ENCODE data around the gene SLC2A11.
A peak's percentile ranks its signal among the peaks of the same experiment; 100 is the strongest.
"Not testable (repeated sequence)": the region's sequence is repeated elsewhere in the genome, so short reads cannot be mapped to it uniquely, and the experiment has no call there.

The SLC2A11 gene

DNA sequence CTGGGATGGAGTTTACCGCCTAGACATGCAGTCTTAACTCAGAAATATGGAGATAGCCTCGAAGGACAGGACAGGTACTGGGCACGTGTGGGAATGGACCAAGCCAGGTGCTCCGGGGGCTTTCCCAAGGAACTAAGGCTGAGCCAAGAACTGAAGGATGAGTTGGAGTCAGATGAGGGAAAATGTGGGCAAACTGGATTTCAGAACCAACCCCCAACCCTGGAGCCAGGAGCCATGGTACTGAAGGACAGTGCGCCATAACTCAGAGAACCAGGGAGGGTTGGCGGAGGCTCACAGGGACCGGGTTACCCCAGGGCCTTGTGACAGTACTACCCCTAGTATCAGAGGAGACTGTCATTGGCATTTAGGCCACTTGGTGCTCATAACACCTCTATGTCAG, 34.1 kb downstream of the SLC2A11 start:
- no peak for DNase-seq (ENCODE audit: low read depth in 2 of 2)

DNA sequence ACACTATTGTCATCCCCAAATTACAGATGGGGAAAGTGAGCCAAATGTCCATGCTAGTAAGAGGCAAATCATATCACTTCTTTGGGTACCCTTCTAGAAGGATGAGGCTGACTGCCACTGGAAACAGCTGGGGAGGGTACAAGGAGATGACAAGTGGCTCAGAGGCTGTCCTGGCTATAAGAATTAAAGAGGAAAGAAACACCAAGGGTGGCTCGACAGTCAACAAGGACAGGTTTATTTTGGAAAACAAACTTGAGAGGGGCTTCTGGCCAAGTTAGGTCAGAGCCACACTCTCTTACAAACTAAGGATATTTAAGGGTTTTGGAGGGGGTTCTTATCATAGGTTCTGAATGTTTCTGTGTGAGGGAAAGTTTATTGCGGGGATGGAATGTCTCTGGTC, 34.5 kb downstream of the SLC2A11 start:
- no peak for DNase-seq (ENCODE audit: low read depth in 2 of 2)

DNA sequence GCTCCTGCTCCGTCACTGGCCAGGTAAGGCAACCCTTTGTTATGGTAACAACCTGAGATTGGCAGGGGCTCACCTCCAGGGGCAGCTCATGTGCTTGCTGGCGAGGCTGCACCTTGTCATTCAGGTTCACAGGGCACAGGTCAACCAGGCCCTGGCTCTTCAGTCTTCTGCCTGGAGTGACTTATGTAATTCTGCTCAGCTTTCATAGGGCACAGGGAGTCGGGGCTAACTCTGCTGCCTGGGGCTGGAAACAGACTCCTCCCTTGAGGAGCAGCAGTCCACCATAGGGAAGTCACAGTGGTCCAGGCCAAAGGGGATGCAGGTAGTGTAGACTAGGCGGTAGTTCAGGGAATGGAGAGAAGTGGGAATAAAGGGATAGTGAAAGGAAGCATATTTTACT, 35.0 kb downstream of the SLC2A11 start:
- DNase-seq (ENCODE audit: low read depth in 2 of 2): no peak

DNA sequence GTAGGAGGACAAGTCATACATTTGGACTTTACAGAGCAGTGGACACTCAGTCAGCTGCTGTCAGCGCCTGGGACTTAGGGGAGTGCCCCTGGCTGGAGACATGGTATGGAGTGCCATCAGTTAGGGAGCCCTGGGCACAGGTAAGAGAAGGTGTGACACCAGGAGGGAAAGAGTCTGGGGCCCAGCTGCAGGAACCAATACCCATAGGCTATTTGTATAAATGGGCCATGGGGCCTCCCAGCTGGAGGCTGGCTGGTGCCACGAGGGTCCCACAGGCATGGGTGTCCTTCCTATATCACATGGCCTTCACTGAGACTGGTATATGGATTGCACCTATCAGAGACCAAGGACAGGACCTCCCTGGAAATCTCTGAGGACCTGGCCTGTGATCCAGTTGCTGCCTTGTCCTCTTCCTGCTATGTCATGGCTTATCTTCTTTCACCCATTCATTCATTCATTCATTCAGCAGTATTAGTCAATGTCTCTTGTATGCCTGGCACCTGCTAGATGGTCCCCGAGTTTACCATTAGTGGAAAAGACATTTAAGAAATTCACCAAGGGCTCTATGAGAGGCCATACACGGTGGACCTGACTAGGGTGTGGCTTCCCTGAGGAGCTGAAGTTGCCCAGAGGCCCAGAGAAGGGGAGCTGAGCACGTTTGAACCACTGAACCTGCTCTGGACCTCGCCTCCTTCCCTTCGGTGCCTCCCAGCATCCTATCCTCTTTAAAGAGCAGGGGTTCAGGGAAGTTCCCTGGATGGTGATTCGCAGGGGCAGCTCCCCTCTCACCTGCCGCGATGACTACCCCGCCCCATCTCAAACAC, 35.7 kb downstream of the SLC2A11 start:
- no peak for DNase-seq (ENCODE audit: low read depth in 2 of 2)

DNA sequence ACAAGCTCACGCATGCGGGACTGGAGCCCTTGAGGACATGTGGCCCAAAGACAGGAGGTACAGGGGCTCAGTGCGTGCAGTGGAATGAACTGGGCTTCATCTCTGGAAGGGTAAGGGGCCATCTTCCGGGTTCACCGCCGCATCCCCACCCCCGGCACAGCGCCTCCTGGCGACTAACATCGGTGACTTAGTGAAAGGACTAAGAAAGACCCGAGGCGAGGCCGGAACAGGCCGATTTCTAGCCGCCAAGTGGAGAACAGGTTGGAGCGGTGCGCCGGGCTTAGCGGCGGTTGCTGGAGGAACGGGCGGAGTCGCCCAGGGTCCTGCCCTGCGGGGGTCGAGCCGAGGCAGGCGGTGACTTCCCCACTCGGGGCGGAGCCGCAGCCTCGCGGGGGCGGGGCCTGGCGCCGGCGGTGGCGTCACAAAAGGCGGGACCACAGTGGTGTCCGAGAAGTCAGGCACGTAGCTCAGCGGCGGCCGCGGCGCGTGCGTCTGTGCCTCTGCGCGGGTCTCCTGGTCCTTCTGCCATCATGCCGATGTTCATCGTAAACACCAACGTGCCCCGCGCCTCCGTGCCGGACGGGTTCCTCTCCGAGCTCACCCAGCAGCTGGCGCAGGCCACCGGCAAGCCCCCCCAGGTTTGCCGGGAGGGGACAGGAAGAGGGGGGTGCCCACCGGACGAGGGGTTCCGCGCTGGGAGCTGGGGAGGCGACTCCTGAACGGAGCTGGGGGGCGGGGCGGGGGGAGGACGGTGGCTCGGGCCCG, 36.5 kb downstream of the SLC2A11 start, which contains the start of gene MIF:
Gene MIF (plus strand): TSS at position 439 of the 765 bp plus-strand sequence. CDS start 92 bp downstream, at position 531.
- DNase-seq (ENCODE audit: low read depth in 2 of 2): peak; percentile 95 to 97

DNA sequence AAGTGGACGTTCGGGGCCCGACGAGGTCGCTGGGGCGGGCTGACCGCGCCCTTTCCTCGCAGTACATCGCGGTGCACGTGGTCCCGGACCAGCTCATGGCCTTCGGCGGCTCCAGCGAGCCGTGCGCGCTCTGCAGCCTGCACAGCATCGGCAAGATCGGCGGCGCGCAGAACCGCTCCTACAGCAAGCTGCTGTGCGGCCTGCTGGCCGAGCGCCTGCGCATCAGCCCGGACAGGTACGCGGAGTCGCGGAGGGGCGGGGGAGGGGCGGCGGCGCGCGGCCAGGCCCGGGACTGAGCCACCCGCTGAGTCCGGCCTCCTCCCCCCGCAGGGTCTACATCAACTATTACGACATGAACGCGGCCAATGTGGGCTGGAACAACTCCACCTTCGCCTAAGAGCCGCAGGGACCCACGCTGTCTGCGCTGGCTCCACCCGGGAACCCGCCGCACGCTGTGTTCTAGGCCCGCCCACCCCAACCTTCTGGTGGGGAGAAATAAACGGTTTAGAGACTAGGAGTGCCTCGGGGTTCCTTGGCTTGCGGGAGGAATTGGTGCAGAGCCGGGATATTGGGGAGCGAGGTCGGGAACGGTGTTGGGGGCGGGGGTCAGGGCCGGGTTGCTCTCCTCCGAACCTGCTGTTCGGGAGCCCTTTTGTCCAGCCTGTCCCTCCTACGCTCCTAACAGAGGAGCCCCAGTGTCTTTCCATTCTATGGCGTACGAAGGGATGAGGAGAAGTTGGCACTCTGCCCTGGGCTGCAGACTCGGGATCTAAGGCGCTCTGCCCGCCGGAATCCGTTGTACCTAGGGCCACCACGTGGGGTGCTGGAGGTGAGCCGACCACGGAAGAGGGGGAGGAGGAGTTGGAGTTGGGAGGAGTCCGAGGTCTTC, 37.3 kb downstream of the SLC2A11 start:
- peak; percentile 54 to 65 for DNase-seq (ENCODE audit: low read depth in 2 of 2)

DNA sequence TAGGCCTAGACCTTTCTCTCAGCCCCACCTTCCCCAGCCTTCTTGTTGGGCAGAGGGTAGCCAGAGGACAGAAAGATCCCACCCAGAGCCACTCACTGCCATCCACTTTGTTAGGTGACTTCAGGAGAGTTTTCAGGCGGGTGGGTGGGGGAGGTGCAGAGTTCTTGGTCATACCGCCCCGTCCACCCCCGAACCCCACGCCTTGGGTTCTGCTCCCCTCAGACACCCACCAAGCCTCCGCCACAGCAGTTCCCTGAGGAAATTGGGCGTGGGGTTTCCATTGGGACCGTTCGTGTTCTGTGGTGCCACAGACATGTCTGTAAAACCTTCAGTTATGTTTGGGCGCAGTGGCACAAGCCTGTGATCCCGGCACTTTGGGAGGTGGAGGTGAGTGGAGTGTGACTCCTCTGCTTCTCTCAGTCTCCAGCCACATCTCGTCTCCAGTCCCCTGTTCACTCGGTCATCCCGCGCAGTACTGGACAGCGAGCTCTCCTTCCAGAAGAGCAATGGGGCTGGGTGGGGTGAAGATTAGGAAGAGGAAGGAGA, 38.0 kb downstream of the SLC2A11 start:
- no peak for DNase-seq (ENCODE audit: low read depth in 2 of 2)

DNA sequence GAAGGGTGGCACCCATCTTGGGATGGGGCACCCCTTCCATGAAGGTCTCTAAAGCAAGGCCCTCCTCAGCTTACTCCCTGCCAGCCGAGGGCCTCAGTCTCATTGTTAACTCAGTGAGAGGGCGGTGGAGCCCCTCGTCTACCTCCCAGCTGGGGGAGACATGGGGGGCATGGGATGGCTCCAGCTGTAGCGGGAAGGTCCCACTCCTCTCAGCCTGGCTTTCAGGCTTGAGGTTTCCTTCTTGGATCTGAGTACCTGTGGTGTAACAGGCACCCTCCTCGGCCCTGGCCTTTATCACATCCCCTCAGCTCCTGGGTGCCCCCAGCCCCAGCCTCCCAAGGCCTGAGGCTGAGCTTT, 38.5 kb downstream of the SLC2A11 start:
- no peak for DNase-seq (ENCODE audit: low read depth in 2 of 2)

DNA sequence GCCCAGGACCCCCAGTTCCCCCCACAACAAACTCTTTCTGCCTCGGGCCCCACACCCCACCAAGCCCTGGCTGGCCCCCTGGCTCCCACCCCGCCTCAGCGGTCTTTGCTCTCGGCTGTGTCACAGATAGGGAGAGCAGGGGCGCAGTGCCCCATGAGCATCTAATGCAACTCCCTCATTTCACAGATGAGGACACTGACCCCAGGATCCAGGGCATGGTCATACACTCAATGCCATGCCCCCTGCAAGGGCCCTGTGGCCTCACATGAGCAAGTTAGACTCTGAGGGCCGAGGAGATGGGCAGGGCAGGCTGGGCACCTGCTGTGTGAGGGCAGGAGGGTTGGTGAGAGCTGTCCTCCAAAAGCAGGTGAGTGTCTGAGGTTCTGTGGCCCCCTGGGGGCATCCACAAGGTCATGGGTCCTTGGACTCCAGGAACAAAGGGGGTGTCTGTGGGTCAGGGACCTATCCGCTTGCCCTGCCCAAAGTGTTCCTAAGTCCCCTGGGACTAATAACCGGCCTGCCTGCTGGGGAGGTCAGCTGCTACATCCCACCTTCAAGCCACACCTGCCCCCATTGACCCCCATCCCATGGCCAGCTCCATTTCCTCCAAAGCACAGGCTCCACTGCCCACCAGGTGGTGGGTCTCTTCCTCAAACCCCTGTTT, 39.0 kb downstream of the SLC2A11 start:
- DNase-seq (ENCODE audit: low read depth in 2 of 2): no peak

DNA sequence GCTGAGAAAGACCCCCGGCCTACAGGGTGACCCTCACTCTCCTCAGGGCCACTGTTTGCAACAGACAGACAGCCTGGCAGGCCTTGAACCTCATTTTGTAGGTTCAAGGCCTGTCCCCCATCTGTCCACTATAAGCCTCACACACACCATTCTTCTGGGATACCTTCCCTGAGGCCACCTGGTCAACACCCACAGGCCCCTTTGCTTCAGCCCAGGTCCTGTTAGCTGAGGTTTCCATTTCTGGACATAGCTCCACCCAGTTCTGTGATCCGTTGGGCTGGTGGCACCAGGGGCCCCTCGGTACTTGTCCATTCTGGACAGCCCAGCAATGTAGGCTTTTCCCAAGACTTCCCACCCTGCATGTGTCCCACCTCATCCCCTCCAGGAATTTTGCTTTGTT, 39.6 kb downstream of the SLC2A11 start:
- no peak for DNase-seq (ENCODE audit: low read depth in 2 of 2)

DNA sequence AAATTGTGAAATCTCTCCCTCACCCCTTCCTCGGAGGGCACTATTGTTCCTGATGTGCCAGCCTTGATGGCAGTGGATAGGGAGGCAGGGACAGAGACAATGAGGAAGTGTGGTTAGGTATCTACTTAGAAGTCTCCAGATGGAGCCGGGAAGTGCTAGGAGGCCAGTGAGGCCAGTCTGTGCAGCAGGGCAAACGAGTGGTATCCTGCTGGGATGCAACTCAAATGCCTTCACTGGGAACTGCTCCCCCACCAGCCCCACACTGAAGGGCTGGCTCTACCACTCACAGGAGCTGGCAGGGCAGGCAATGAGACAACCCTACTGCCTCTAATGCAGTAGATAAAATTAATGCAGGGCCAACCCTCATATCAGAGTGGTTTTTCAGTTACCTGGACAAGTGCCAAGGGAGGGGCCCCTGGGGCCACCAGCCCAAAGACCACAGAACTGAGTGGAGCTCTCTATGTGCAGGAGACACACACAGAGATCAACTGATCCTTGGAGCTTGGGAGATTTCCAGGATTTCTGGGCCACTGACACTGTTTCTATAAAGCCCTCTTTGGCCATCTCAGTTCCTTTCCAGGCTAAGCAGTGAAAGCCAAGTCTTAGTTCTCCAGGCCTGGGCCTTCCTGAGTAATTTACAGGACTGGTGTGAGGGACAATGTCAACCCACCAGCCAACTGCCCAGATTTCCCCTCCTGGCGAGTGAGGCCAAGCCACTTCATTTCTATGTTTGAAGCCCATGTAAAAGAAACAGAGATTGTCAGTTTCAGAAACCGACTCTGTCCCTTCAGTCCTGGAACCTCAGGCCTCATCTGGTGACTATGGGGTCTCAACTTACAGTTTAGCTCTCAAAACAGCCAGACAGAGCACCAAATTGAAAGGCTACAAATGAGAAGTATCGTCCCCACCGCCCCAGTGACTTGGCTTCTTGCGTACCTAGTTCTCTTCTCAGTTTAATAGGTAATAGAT, 40.6 kb downstream of the SLC2A11 start:
- no peak for DNase-seq (ENCODE audit: low read depth in 2 of 2)

DNA sequence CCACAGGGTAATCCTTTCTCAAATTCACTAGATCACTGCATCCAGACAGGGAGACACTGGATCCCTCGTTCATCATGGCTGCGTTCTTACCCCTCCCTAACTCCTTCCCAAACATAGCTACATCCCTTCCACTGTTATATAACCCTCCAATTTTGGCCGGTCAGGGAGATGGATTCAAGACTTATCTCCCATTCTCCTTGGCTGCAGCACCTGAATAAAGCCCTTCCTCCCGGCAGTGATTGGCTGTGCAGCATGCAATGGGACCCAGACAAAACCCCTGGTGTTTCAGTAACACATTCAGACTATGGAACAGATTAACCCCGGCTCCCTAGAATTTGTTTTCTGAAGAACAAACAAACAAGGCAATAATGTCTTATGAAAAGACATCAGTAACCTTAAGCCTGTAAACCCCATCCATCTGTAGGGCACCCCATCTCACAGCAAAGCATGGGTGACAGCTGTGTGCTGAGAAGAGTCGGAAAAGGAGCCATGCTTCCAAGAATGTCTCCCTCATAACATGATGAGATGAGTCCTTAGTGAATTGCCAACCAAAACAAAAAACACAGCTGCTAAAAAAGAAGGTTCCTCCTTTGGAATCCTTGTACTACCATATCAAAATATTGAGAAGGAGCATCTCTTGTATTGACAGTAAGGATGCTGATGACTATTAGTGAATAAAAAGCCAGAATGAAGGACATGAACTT, 41.5 kb downstream of the SLC2A11 start:
- no peak for DNase-seq (ENCODE audit: low read depth in 2 of 2)

DNA sequence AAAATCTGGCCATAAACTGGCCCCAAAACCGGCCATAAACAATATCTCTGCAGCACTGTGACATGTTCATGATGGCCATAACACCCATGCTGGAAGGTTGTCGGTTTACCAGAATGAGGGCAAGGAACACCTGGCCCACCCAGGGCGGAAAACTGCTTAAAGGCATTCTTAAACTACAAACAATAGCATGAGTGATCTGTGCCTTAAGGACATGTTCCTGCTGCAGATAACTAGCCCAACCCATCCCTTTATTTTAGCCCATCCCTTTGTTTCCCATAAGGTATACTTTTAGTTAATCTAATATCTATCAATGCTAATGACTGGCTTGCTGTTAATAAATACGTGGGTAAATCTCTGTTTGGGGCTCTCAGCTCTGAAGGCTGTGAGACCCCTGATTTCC, 42.6 kb downstream of the SLC2A11 start:
- DNase-seq (ENCODE audit: low read depth in 2 of 2): not testable (repeated sequence)

DNA sequence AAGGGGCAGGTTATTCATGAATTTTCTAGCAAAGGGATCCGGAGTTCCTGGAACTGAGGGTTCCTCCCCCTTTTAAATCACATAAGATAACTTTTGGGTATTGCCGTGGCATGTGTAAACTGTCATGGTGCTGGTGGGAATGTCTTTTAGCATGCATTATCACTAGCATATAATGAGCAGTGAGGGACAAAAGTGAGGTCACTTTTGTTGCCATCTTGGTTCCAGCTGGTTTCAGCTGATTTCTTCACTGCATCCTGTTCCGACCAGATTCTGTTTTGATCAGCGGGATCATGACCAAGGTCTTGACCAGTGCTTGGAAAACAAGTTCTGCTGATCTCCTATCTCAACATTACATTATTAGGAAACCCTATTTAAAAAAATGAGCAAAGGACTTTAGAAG, 43.9 kb downstream of the SLC2A11 start:
- no peak for DNase-seq (ENCODE audit: low read depth in 2 of 2)

DNA sequence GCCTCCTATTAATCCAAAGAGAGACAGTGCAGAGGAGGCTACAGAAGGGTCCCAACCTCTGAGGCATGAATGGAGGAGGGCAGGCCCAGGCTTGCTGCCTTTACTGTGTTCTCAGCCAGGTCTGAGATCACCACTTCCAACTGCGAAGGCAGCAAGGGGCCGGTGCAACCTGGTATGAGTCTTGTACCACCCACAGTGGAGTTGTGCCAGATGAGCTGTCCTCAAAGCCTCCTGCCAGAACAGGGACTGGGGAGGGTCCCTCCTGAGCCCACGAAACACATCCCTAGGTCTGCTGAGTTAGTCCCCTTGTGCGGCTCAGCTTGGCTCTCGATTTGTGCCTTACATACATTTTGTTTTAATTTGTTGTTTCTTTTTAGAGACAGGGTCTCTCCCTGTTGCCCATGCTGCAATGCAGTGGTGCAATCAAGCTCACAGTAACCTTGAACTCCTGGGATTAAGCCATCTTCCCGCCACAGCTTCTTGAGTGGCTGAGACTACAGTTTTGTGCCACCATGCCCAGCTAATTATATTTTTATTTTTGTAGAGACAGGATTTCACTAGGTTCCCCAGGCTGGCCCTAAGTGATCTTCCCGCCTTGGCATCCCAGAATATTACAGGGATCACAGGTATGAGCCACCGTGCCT, 45.8 kb downstream of the SLC2A11 start:
- no peak for DNase-seq (ENCODE audit: low read depth in 2 of 2)

DNA sequence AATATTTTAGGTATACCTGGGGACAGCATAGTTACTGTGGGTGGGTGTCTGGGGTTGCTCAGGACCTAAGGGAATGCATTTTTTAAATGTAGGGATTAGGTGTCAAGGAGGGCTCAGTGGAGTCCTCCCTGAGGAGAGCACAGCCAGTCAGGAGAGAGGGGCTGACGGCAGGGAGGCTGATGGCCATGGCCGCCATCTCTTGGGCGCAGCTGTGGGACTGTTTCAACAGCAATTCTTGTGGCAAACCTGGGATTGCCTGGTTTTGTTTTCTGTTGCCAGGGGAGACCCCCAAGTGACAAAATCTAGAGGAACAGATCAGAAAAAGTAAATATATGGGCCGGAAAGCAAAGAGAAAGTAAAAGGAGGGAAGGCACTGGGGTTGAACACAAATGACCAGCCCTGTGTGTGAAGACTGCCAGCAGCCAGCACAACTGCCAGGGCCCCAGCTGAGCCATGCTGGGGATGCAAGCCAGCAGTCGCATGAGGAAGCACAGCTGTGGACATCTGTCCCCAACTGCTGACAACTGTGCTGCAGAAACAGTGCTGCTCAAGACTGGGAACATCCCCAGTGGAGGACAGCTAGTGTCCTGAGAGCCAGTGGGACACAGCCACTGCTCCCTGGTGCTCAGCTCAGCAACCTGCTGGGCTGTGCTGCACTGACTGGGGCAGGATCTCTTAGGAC, 47.0 kb downstream of the SLC2A11 start:
- DNase-seq (ENCODE audit: low read depth in 2 of 2): no peak

DNA sequence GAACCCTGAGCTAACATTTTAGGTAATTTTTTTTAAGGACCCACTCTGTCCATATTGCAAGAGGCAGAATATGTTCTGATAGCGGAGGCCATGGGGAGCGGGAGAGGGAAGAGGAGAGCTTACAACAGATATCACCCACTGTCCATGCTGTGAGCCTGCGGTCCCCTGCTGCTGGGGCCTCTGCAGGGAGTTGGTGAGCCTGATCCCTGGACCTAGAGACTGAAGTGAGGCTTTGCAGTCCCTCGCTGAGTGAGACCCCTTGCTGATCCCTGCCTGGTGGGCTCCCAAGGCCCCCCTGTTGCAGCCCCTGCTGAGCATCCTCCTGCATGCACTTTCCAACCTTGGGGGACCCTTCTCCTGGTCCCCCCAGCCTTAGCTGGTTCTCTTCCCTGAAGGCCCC, 49.0 kb downstream of the SLC2A11 start:
- no peak for DNase-seq (ENCODE audit: low read depth in 2 of 2)

DNA sequence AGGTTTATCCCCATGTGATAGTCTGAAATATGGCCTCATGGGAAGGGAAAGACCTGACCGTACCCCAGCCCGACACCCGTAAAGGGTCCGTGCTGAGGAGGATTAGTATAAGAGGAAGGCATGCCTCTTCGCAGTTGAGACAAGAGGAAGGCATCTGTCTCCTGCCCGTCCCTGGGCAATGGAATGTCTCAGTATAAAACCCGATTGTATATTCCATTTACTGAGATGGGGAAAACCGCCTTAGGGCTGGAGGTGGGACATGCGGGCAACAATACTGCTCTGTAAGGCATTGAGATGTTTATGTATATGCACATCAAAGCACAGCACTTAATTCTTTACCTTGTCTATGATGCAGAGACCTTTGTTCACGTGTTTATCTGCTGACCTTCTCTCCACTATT, 49.7 kb downstream of the SLC2A11 start:
- DNase-seq (ENCODE audit: low read depth in 2 of 2): not testable (repeated sequence)
